Measurements from ENCODE around the gene ASIC4. TPM values are rescaled to one million over a fixed set of nuclear protein-coding genes. Genes with fewer than 3 reads are reported as not detected.

Gene ASIC4
- total RNA-seq, 1 donor from 2014 or later: 0.55 TPM

DNA sequence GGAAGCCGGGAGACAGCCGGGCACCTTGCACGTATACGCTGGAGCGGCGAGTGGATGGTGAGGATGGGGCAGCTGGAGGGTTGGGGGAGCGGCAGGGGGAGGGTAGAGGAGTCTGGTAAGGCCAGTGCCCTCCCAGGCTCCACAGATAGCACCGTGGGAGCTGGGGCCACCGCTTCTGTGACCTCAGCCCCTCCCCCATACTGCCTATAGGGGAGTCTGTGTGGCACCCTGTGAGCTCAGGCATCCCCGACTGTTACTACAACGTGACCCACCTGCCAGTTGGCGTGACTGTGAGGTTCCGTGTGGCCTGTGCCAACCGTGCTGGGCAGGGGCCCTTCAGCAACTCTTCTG lies 25.5 kb upstream of the ASIC4 start:
- Histone ChIP-seq H3K4me3 (no peak overlapping the region), H3K9me3 (no peaks in the 10 kb centered on the region), H3K36me3 (no peaks in the 10 kb centered on the region), H3K27me3 (peaks cover 68% of the 10 kb centered on the region), H3K27ac (no peak overlapping the region), H3K4me1 (peaks cover 9% of the 10 kb centered on the region)
- DNase-seq (no peak), ATAC-seq (no peak)
- TF ChIP-seq CTCF (IDR thresholded peaks at IDR 0.05): no peak
- intact Hi-C loops (cut with DNase I): no loop called here

DNA sequence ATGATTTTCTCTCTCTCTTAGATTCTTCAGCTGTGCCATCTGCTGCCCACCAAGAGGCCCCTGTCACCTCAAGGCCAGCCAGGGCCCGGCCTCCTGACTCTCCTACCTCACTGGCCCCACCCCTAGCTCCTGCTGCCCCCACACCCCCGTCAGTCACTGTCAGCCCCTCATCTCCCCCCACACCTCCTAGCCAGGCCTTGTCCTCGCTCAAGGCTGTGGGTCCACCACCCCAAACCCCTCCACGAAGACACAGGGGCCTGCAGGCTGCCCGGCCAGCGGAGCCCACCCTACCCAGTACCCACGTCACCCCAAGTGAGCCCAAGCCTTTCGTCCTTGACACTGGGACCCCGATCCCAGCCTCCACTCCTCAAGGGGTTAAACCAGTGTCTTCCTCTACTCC lies 25.0 kb upstream of the ASIC4 start:
- intact Hi-C loops (cut with DNase I): no loop called here
- Histone ChIP-seq H3K27me3 (peaks cover 68% of the 10 kb centered on the region), H3K9me3 (no peaks in the 10 kb centered on the region), H3K4me1 (peaks cover 7% of the 10 kb centered on the region), H3K4me3 (no peak overlapping the region), H3K36me3 (no peaks in the 10 kb centered on the region), H3K27ac (no peak overlapping the region)
- no peak for TF ChIP-seq CTCF (IDR thresholded peaks at IDR 0.05)
- ATAC-seq (no peak), DNase-seq (no peak)

DNA sequence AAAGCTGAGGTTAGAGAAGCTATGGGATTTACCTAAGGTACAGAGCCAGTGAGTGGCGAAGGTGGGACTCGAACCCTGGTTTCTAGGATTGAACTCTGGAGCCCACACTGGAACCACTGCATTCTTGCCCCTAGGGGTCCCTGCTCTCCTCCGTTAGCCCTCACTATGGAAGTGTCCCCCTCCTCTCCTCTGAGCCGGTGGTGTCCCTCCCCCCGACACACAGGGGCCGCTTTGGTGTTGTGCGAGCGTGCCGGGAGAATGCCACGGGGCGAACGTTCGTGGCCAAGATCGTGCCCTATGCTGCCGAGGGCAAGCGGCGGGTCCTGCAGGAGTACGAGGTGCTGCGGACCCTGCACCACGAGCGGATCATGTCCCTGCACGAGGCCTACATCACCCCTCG lies 24.1 kb upstream of the ASIC4 start:
- no peaks in the 10 kb centered on the region for H3K36me3 ChIP-seq
- no peak overlapping the region for H3K27ac ChIP-seq
- no peaks in the 10 kb centered on the region for H3K4me1 ChIP-seq
- ATAC-seq: no peak
- DNase-seq: no peak
- no peaks in the 10 kb centered on the region for H3K9me3 ChIP-seq
- intact Hi-C loops (cut with DNase I): no loop called here
- no peak for TF ChIP-seq CTCF (IDR thresholded peaks at IDR 0.05)
- peaks cover 68% of the 10 kb centered on the region for H3K27me3 ChIP-seq
- no peak overlapping the region for H3K4me3 ChIP-seq

DNA sequence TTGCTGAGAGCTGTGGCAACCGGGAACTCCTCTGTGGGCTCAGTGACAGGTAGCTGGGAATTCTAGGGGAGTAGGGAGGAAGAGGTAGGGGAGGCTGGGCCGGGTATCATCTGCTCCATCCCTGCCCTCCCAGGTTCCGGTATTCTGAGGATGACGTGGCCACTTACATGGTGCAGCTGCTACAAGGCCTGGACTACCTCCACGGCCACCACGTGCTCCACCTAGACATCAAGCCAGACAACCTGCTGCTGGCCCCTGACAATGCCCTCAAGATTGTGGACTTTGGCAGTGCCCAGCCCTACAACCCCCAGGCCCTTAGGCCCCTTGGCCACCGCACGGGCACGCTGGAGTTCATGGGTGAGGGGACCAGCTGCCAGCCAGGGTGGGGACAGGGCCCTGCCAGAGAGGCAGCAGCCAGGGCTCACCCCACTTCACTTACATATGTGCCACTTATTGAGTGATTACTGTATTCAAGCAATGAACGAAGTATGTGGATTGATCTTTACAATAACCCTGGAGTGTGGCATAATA lies 23.6 kb upstream of the ASIC4 start:
- Histone ChIP-seq H3K36me3 (no peaks in the 10 kb centered on the region), H3K27ac (no peak overlapping the region), H3K27me3 (peaks cover 68% of the 10 kb centered on the region), H3K9me3 (no peaks in the 10 kb centered on the region), H3K4me3 (no peak overlapping the region), H3K4me1 (no peaks in the 10 kb centered on the region)
- intact Hi-C loops (cut with DNase I): no loop called here
- TF ChIP-seq CTCF (IDR thresholded peaks at IDR 0.05): no peak
- DNase-seq (no peak), ATAC-seq (no peak)

- Histone ChIP-seq H3K36me3 (no peaks in the 10 kb centered on the region), H3K4me1 (no peaks in the 10 kb centered on the region), H3K9me3 (no peaks in the 10 kb centered on the region), H3K27me3 (peaks cover 68% of the 10 kb centered on the region), H3K4me3 (no peak overlapping the region), H3K27ac (no peak overlapping the region)
- ATAC-seq (no peak), DNase-seq (no peak)
- TF ChIP-seq CTCF (IDR thresholded peaks at IDR 0.05): no peak
- intact Hi-C loops (cut with DNase I): no loop called here
Observed at GRCh38 chr2:219491278-219491963, 22.9 kb upstream of the ASIC4 start.

- H3K4me3 ChIP-seq: no peak overlapping the region
- peaks cover 73% of the 10 kb centered on the region for H3K27me3 ChIP-seq
- intact Hi-C loops (cut with DNase I): no loop called here
- H3K4me1 ChIP-seq: peaks cover 9% of the 10 kb centered on the region
- no peaks in the 10 kb centered on the region for H3K36me3 ChIP-seq
- DNase-seq (no peak), ATAC-seq (no peak)
- no peak overlapping the region for H3K27ac ChIP-seq
- H3K9me3 ChIP-seq: no peaks in the 10 kb centered on the region
- TF ChIP-seq CTCF (IDR thresholded peaks at IDR 0.05): no peak
Observed at GRCh38 chr2:219492575-219492974, 21.7 kb upstream of the ASIC4 start.

Data from upper lobe of right lung (tissue), 1 donor.